ENCODE data around the gene VAMP4.
A peak's percentile ranks its signal among the peaks of the same experiment; 100 is the strongest.

The VAMP4 gene

GRCh38 chr1:171758011-171758410 is 16.1 kb upstream of the VAMP4 start:
- Histone ChIP-seq H3K9me3 (ENCODE audit: control insufficient read depth, insufficient read depth, low read depth, low read length) (no peaks in the 10 kb centered on the region), H3K4me1 (ENCODE audit: control insufficient read depth, insufficient read depth, low read length) (no peaks in the 10 kb centered on the region), H3K4me3 (ENCODE audit: low read depth, low read length) (no peak overlapping the region), H3K27ac (ENCODE audit: extremely low read depth, low read depth, low read length) (no peak overlapping the region), H3K36me3 (ENCODE audit: control insufficient read depth in 2 of 2, insufficient read depth in 1 of 2, low read length in 2 of 2) (no peaks in the 10 kb centered on the region)
- TF ChIP-seq ZSCAN16 (tag by site-specific recombination; IDR thresholded peaks at IDR 0.05), result no peak
- TF ChIP-seq ZNF658 (tag by site-specific recombination; IDR thresholded peaks at IDR 0.05), result no peak
- TF ChIP-seq ZNF335 (tag by site-specific recombination; conservative IDR thresholded peaks at IDR 0.05), result no peak
- ChIA-PET CTCF (interaction anchor here (1.0 kb wide), 1 partner anchor 291 kb away, joined by 3 read pairs; no protein-coding TSS in a partner anchor), POLR2A (no interaction called here)

GRCh38 chr1:171756856-171757255 is 15.0 kb upstream of the VAMP4 start:
- Histone ChIP-seq H3K4me3 (ENCODE audit: low read depth, low read length) (no peak overlapping the region), H3K9me3 (ENCODE audit: control insufficient read depth, insufficient read depth, low read depth, low read length) (no peaks in the 10 kb centered on the region), H3K4me1 (ENCODE audit: control insufficient read depth, insufficient read depth, low read length) (no peaks in the 10 kb centered on the region), H3K27ac (ENCODE audit: extremely low read depth, low read depth, low read length) (no peak overlapping the region), H3K36me3 (ENCODE audit: control insufficient read depth in 2 of 2, insufficient read depth in 1 of 2, low read length in 2 of 2) (no peaks in the 10 kb centered on the region)
- CTCF ChIA-PET, result no interaction called here
- no peak for TF ChIP-seq ZNF354C (tag by site-specific recombination; IDR thresholded peaks at IDR 0.05; ENCODE audit: borderline replicate concordance, low read depth)
- TF ChIP-seq ZNF398 (tag by site-specific recombination; IDR thresholded peaks at IDR 0.05), result no peak
- no peak for TF ChIP-seq YY1 (tag by site-specific recombination; IDR thresholded peaks at IDR 0.05)
- TF ChIP-seq ZNF426 (tag by site-specific recombination; IDR thresholded peaks at IDR 0.05), result no peak
- peak; percentile 84 for TF ChIP-seq SETDB1 (IDR thresholded peaks at IDR 0.05; ENCODE audit: insufficient read length, low read length)
- TF ChIP-seq ZNF639 (tag by site-specific recombination; IDR thresholded peaks at IDR 0.05), result no peak
- POLR2A ChIA-PET, result no interaction called here

- no peak overlapping the region for H3K27ac ChIP-seq (ENCODE audit: extremely low read depth, low read depth, low read length)
- no peaks in the 10 kb centered on the region for H3K4me1 ChIP-seq (ENCODE audit: control insufficient read depth, insufficient read depth, low read length)
- H3K36me3 ChIP-seq (ENCODE audit: control insufficient read depth in 2 of 2, insufficient read depth in 1 of 2, low read length in 2 of 2), result no peaks in the 10 kb centered on the region
- H3K4me3 ChIP-seq (ENCODE audit: low read depth, low read length), result no peak overlapping the region
- ChIA-PET POLR2A (interaction anchor here (0.7 to 1.1 kb wide), 2 partner anchors 12 to 27 kb away, joined by 3 to 4 read pairs; partner anchors contain the start of gene METTL13), CTCF (interaction anchor here (1.1 kb wide), 1 partner anchor 11 kb away, joined by 3 read pairs; no protein-coding TSS in a partner anchor)
- H3K9me3 ChIP-seq (ENCODE audit: control insufficient read depth, insufficient read depth, low read depth, low read length), result no peaks in the 10 kb centered on the region
- no peak for TF ChIP-seq ZBTB6 (tag by site-specific recombination; IDR thresholded peaks at IDR 0.05)
- TF ChIP-seq ZNF449 (tag by site-specific recombination; IDR thresholded peaks at IDR 0.05), result no peak
- no peak for TF ChIP-seq ZNF776 (tag by site-specific recombination; IDR thresholded peaks at IDR 0.05; ENCODE audit: borderline replicate concordance)
- TF ChIP-seq ZNF335 (tag by site-specific recombination; conservative IDR thresholded peaks at IDR 0.05), result no peak
- TF ChIP-seq MZF1 (tag by site-specific recombination; IDR thresholded peaks at IDR 0.05; ENCODE audit: borderline replicate concordance), result no peak
- no peak for TF ChIP-seq ZNF280C (tag by site-specific recombination; IDR thresholded peaks at IDR 0.05)
- no peak for TF ChIP-seq ZNF341 (tag by site-specific recombination; IDR thresholded peaks at IDR 0.05; ENCODE audit: low read depth)
- TF ChIP-seq ZNF518A (tag by site-specific recombination; conservative IDR thresholded peaks at IDR 0.05; ENCODE audit: low read depth), result no peak
- TF ChIP-seq ZNF623 (tag by site-specific recombination; IDR thresholded peaks at IDR 0.05), result no peak
- no peak for TF ChIP-seq ZNF404 (tag by site-specific recombination; IDR thresholded peaks at IDR 0.05)
Observed at GRCh38 chr1:171754971-171755370, 13.1 kb upstream of the VAMP4 start.
